T-cell (primary cell): ENCODE measurements around the gene DDX28. TPM values are rescaled to one million over a fixed set of nuclear protein-coding genes. Genes with fewer than 3 reads are reported as not detected.
"Not testable (repeated sequence)": the region's sequence is repeated elsewhere in the genome, so short reads cannot be mapped to it uniquely, and the experiment has no call there.

Experiments
- ATAC-seq, 4 experiments: fragments of 200-7000 bp in 3 of 4; fragments of 150-1000 bp in 1 of 4; cut with Tn5 transposase; replicated peaks in 1 of 4; 1 replicate in 3 of 4; 2 replicates in 1 of 4; pipeline ENCODE4 v1.10.0; 2021; ENCODE audit warnings: moderate library complexity in 3 of 4, mild to moderate bottlenecking in 2 of 4, moderate number of reproducible peaks in 1 of 4
- CTCF ChIA-PET, 2 donors: fragments of 300-600 bp; sonication (Branson Sonifier 250); formaldehyde crosslinking; loops; one replicate each; lab custom pipeline; 2022; ENCODE audit warnings: antibody characterized with exemption in 2 of 2; lab: Charles Lee
- POLR2A ChIA-PET, 2 donors: fragments of 300-600 bp; sonication (Branson Sonifier 250); formaldehyde crosslinking; loops; one replicate each; lab custom pipeline; 2022; ENCODE audit warnings: antibody characterized with exemption in 2 of 2; lab: Charles Lee
- DNase-seq, 35 experiments: peaks; one replicate each; pipeline versions ENCODE4 v3.0.0 to v3.0.0-alpha.2; 2013 to 2023
- H3K27ac ChIP-seq: one replicate; pipeline ENCODE4 v1.5.1; 2013; ENCODE audit warnings: low read length
- H3K27me3 ChIP-seq, 2 experiments: replicated peaks in 1 of 2; 1 replicate in 1 of 2; 2 replicates in 1 of 2; pipeline versions ENCODE4 v1.6.1 to v1.7.0; 2013; ENCODE audit warnings: low read length in 1 of 2, mixed read lengths in 1 of 2; ENCODE audit not compliant: control insufficient read depth in 2 of 2, insufficient read depth in 2 of 2; ENCODE audit errors: extremely low read depth in 1 of 2
- H3K36me3 ChIP-seq, 2 donors: 1 replicate in 1 of 2; 2 replicates in 1 of 2; pipeline versions ENCODE4 v1.6.1 to v1.7.0; 2013; ENCODE audit warnings: low read length in 1 of 2; ENCODE audit not compliant: control insufficient read depth in 2 of 2, insufficient read depth in 1 of 2; ENCODE audit errors: extremely low read depth in 1 of 2
- H3K4me1 ChIP-seq, 2 experiments: 1 replicate in 1 of 2; 2 replicates in 1 of 2; pipeline versions ENCODE4 v1.6.1 to v1.7.0; 2013; ENCODE audit warnings: low read length in 2 of 2, mixed read lengths in 1 of 2; ENCODE audit not compliant: insufficient read depth in 2 of 2, control insufficient read depth in 1 of 2; ENCODE audit errors: extremely low read depth in 1 of 2
- H3K4me3 ChIP-seq, 2 donors: 1 replicate in 1 of 2; 2 replicates in 1 of 2; pipeline versions ENCODE4 v1.5.1 to v1.7.0; 2013; ENCODE audit warnings: mild to moderate bottlenecking in 2 of 2, low read length in 1 of 2, moderate library complexity in 1 of 2; ENCODE audit not compliant: control insufficient read depth in 1 of 2; ENCODE audit errors: extremely low read depth in 1 of 2
- H3K9me3 ChIP-seq: 2 replicates; pipeline ENCODE4 v1.7.0; 2013
- H3K27ac Mint-ChIP-seq, 2 donors: one replicate each; pipeline ENCODE4 v1.8.0; 2020 to 2021; ENCODE audit warnings: mild to moderate bottlenecking in 2 of 2, mixed read lengths in 2 of 2
- H3K27me3 Mint-ChIP-seq, 2 donors: one replicate each; pipeline ENCODE4 v1.8.0; 2021 to 2022; ENCODE audit warnings: mixed read lengths in 2 of 2
- H3K36me3 Mint-ChIP-seq: one replicate; pipeline ENCODE4 v1.8.0; 2021; ENCODE audit warnings: mixed read lengths
- H3K4me1 Mint-ChIP-seq, 3 donors: one replicate each; pipeline ENCODE4 v1.8.0; 2020 to 2022; ENCODE audit warnings: mixed read lengths in 3 of 3, mild to moderate bottlenecking in 1 of 3
- H3K4me3 Mint-ChIP-seq, 3 donors: one replicate each; pipeline ENCODE4 v1.8.0; 2020 to 2022; ENCODE audit warnings: mild to moderate bottlenecking in 3 of 3, mixed read lengths in 3 of 3, moderate library complexity in 3 of 3
- H3K9me3 Mint-ChIP-seq, 3 donors: one replicate each; pipeline ENCODE4 v1.8.0; 2020 to 2022; ENCODE audit warnings: mixed read lengths in 3 of 3
- WGBS: methylation state at CpG from one replicate; pipeline ENCODE4 v1.1.5; 2013; ENCODE audit warnings: missing lambda C conversion rate; ENCODE audit not compliant: insufficient coverage; 5-methylcytosine and 5-hydroxymethylcytosine counted together
- total RNA-seq, 35 experiments: library from RNA in 6 of 35; stranded (reverse) in 6 of 35; fragments of 120-200 nt in 1 of 35; gene quantifications; one replicate each; pipeline versions ENCODE4 v1.2.1 to v1.2.4 and lab custom pipeline; 2013 to 2026

The DDX28 gene
- total RNA-seq, 5 donors from 2014 or later (not counting 1 experiment from before 2014, with no cell fraction given): 15.5 to 21.0 (median 17.6) TPM

DNA sequence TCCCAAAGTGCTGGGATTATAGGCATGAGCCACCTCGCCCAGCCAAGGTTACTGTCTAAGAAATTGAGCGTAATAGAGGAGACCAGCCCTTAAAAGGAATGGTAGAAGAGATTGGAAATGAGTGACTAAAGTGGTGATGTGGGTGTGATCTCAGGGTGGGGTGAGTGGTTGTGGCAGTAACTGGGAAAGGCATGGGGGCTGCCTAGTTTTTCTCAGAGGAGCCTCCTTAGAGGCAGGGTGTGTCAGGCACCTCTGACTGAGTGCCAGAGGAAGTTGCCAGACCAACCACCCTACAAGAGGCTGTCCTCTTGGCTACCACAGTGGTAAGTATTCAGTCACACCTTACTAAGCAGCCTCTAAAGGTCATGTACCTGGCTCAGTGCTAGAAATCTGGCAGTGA is 8.9 kb upstream of the DDX28 start:
- ATAC-seq (no peak), DNase-seq (no peak)
- Mint-ChIP-seq H3K4me3 (no peak overlapping the region), H3K4me1 (peaks cover 2 to 11% (median 10%) of the 10 kb centered on the region in 3 donors), H3K27ac (no peak overlapping the region), H3K36me3 (peaks cover 16% of the 10 kb centered on the region), H3K9me3 (no peaks in the 10 kb centered on the region), H3K27me3 (no peaks in the 10 kb centered on the region)
- Histone ChIP-seq H3K27ac (no peak overlapping the region), H3K36me3 (peaks cover 0 to 7% of the 10 kb centered on the region in 2 donors), H3K27me3 (no peaks in the 10 kb centered on the region), H3K4me1 (peaks cover 0 to 19% of the 10 kb centered on the region in 2 experiments), H3K4me3 (no peak overlapping the region), H3K9me3 (no peaks in the 10 kb centered on the region)
- POLR2A ChIA-PET: no interaction called here
- WGBS: 77% methylated on average over 2 of the region's 2 CpGs
- CTCF ChIA-PET: interaction anchor here in 1 of 2 donors (0.6 kb wide), 1 partner anchor 191 kb away, joined by 5 read pairs; no protein-coding TSS in a partner anchor

DNA sequence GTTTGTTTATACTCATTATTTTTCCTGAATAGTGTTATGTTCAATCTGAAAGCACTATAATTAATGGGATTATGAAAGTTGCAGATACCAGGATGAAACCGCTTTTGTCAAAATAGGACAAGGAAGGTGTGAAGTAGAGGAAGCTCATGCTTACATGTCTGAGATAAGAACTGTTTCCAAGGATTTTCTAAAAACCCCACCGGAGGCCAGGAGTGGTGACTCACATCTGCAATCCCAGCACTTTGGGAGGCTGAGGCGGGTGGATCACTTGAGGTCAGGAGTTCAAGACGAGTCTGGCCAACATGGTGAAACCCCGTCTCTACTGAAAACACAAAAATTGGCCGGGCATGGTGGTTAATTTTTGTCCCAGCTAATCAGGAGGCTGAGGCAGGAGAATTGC is 7.1 kb upstream of the DDX28 start:
- H3K4me3 ChIP-seq, DNase-seq, H3K27ac ChIP-seq, H3K9me3 Mint-ChIP-seq, CTCF ChIA-PET, H3K27me3 Mint-ChIP-seq, H3K4me3 Mint-ChIP-seq, POLR2A ChIA-PET, H3K9me3 ChIP-seq, H3K27ac Mint-ChIP-seq, ATAC-seq, H3K27me3 ChIP-seq: not testable (repeated sequence)
- Mint-ChIP-seq H3K36me3 (peaks cover 20% of the 10 kb centered on the region), H3K4me1 (peaks cover 4 to 11% (median 10%) of the 10 kb centered on the region in 3 donors)
- H3K4me1 ChIP-seq: peaks cover 0 to 14% of the 10 kb centered on the region in 2 experiments
- peaks cover 0 to 18% of the 10 kb centered on the region in 2 donors for H3K36me3 ChIP-seq
- WGBS: 90% methylated on average over 2 of the region's 6 CpGs

- Histone ChIP-seq H3K4me3 (no peak overlapping the region), H3K4me1 (peaks cover 0 to 19% of the 10 kb centered on the region in 2 experiments), H3K27ac (no peak overlapping the region), H3K36me3 (peaks cover 0 to 18% of the 10 kb centered on the region in 2 donors), H3K9me3 (no peaks in the 10 kb centered on the region), H3K27me3 (no peaks in the 10 kb centered on the region)
- no peaks in the 10 kb centered on the region for H3K9me3 Mint-ChIP-seq
- ChIA-PET CTCF (interaction anchor here (0.8 to 1.3 kb wide), 2 partner anchors 35 to 58 kb away, joined by 3 read pairs; no protein-coding TSS in a partner anchor), POLR2A (interaction anchor here (0.6 kb wide), 2 partner anchors 198 to 1606 kb away, joined by 3 to 17 read pairs; no protein-coding TSS in a partner anchor)
- ATAC-seq: no peak
- WGBS: no CpG with 5 or more reads among the region's 3 CpGs
- no peaks in the 10 kb centered on the region for H3K27me3 Mint-ChIP-seq
- H3K4me1 Mint-ChIP-seq: peaks cover 8 to 17% (median 11%) of the 10 kb centered on the region in 3 donors
- H3K4me3 Mint-ChIP-seq: no peak overlapping the region
- peaks cover 20% of the 10 kb centered on the region for H3K36me3 Mint-ChIP-seq
- no peak for DNase-seq
- H3K27ac Mint-ChIP-seq: no peak overlapping the region
These were observed 6.0 kb upstream of the DDX28 start for GRCh38 chr16:68028996-68029395.

DNA sequence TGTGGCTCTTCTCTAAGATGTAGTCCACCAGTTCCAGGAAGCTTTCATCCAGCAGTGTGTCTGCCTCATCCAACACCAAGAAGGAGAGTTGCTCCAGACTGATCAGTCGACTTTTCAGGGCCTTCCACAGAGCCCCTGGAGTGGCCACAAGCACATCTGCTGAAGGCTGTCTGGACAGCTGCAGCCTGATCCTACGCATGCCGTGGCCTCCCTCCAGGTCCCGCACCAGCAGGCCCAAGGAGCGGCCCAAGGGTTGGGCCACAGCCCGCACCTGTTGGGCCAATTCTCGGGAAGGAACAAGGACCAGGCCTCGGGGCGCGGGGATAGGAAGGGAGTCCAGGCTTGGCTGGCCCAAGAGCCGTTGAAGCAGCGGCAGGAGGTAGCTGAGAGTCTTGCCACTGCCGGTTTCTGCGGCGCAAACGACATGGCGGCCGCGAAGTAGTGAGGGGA is 729 bp downstream of the DDX28 start:
- Histone ChIP-seq H3K27ac (peak overlapping the region; percentile 64), H3K36me3 (peaks cover 0 to 27% of the 10 kb centered on the region in 2 donors), H3K4me1 (peaks cover 11 to 30% of the 10 kb centered on the region in 2 experiments), H3K27me3 (no peaks in the 10 kb centered on the region), H3K9me3 (no peaks in the 10 kb centered on the region), H3K4me3 (peak overlapping the region; percentile 85 to 97)
- WGBS: 14% methylated on average over 19 of the region's 19 CpGs
- ChIA-PET POLR2A (interaction anchor here in 1 of 2 donors (0.9 kb wide), 1 partner anchor 23 kb away, joined by 3 read pairs; the partner anchor contains the start of gene DPEP2), CTCF (interaction anchor here (0.6 to 1.5 kb wide), 6 partner anchors 11 to 62 kb away, joined by 3 to 7 read pairs (median 3); partner anchors contain the start of genes DPEP2 (in 1 of the 2) and NFATC3 (in 1 of the 2))
- H3K9me3 Mint-ChIP-seq: no peaks in the 10 kb centered on the region
- peaks cover 13% of the 10 kb centered on the region for H3K36me3 Mint-ChIP-seq
- peaks cover 23 to 37% (median 34%) of the 10 kb centered on the region in 3 donors for H3K4me1 Mint-ChIP-seq
- peak overlapping the region; percentile 83 to 99 (median 93) for H3K4me3 Mint-ChIP-seq
- peak overlapping the region; percentile 98 to 99 for H3K27ac Mint-ChIP-seq
- DNase-seq (peak in 1 of 35 experiments; percentile 22), ATAC-seq (peak in 1 of 4 experiments; percentile 3)
- no peaks in the 10 kb centered on the region for H3K27me3 Mint-ChIP-seq

GRCh38 chr16:68021490-68021889 is 1.5 kb downstream of the DDX28 start:
- Histone ChIP-seq H3K27me3 (no peaks in the 10 kb centered on the region), H3K36me3 (peaks cover 0 to 27% of the 10 kb centered on the region in 2 donors), H3K4me3 (peak overlapping the region in 1 of 2 donors; percentile 97), H3K4me1 (peaks cover 11 to 30% of the 10 kb centered on the region in 2 experiments), H3K27ac (no peak overlapping the region), H3K9me3 (no peaks in the 10 kb centered on the region)
- H3K27me3 Mint-ChIP-seq: no peaks in the 10 kb centered on the region
- no peak for ATAC-seq
- ChIA-PET CTCF (interaction anchor here in 1 of 2 donors (1.0 to 1.4 kb wide), 2 partner anchors 27 to 63 kb away, joined by 3 read pairs; partner anchors contain the start of gene NFATC3), POLR2A (no interaction called here)
- peaks cover 23 to 37% (median 34%) of the 10 kb centered on the region in 3 donors for H3K4me1 Mint-ChIP-seq
- peak overlapping the region; percentile 83 to 99 (median 93) for H3K4me3 Mint-ChIP-seq
- no peaks in the 10 kb centered on the region for H3K9me3 Mint-ChIP-seq
- H3K27ac Mint-ChIP-seq: peak overlapping the region in 1 of 2 donors; percentile 98
- 97% methylated on average over 8 of the region's 10 CpGs for WGBS
- H3K36me3 Mint-ChIP-seq: peaks cover 13% of the 10 kb centered on the region
- DNase-seq: no peak

DNA sequence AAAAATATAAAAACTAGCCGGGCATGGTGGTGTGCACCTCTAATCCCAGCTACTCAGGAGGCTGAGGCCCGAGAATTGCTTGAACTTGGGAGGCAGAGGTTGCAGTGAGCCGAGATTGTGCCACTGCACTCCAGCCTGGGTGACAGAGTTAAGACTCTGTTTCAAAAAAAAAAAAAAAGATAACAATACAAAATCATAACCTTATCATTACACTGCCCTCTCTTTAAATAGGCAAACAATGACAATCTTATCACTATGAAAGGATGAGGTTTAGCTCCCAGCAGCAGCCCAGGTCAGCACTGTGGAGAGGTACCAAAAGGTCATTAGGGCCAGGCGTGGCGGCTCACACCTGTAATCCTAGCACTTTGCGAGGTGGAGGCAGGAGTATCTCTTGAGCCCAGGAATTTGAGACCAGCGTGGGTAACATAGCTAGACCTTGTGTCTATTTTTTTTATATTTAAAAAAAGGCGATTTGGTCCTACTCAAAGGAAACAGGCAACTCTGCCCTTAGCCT is 3.8 kb downstream of the DDX28 start:
- WGBS: 100% methylated on average over 1 of the region's 8 CpGs
- Mint-ChIP-seq H3K4me1 (peaks cover 23 to 30% (median 28%) of the 10 kb centered on the region in 3 donors), H3K27me3 (no peaks in the 10 kb centered on the region), H3K36me3 (peaks cover 10% of the 10 kb centered on the region), H3K27ac (no peak overlapping the region), H3K9me3 (no peaks in the 10 kb centered on the region), H3K4me3 (no peak overlapping the region)
- ATAC-seq (no peak), DNase-seq (no peak)
- Histone ChIP-seq H3K4me1 (peaks cover 11 to 27% of the 10 kb centered on the region in 2 experiments), H3K36me3 (peaks cover 0 to 16% of the 10 kb centered on the region in 2 donors), H3K27me3 (no peaks in the 10 kb centered on the region), H3K4me3 (no peak overlapping the region), H3K27ac (no peak overlapping the region), H3K9me3 (no peaks in the 10 kb centered on the region)
- CTCF ChIA-PET: interaction anchor here (0.5 to 0.6 kb wide), 2 partner anchors 24 to 25 kb away, joined by 3 read pairs; no protein-coding TSS in a partner anchor
- POLR2A ChIA-PET: no interaction called here
